GM20000 (cell line): ENCODE results near the gene EGFR.
A peak's percentile ranks its signal among the peaks of the same experiment; 100 is the strongest.

Experiments used
- DNase-seq: peaks from one replicate; pipeline ENCODE4 v3.0.0; 2012; ENCODE audit warnings: low spot score
- CTCF ChIP-seq: IDR thresholded peaks from 2 replicates; pipeline ENCODE4 v1.5.1; 2012; ENCODE audit warnings: mild to moderate bottlenecking, control low read depth; ENCODE audit errors: extremely low read depth, missing control alignments

The EGFR gene

GRCh38 chr7:55134359-55134725 is 115.5 kb downstream of the EGFR start:
- DNase-seq = no peak

GRCh38 chr7:55134786-55135185 is 116.0 kb downstream of the EGFR start:
- TF ChIP-seq CTCF = no peak
- no peak for DNase-seq

More at GRCh38 chr7:55134359-55134725, 115.5 kb downstream of the EGFR start:
- TF ChIP-seq CTCF = no peak

GRCh38 chr7:55135462-55135861 is 116.6 kb downstream of the EGFR start:
- TF ChIP-seq CTCF = no peak
- DNase-seq = no peak

GRCh38 chr7:55138663-55139062 is 119.8 kb downstream of the EGFR start:
- TF ChIP-seq CTCF = no peak
- DNase-seq = no peak

- TF ChIP-seq CTCF = no peak
- DNase-seq = peak; percentile 75
Measured at GRCh38 chr7:55140221-55140940, 121.6 kb downstream of the EGFR start.

- DNase-seq = no peak
- TF ChIP-seq CTCF = no peak
Measured at GRCh38 chr7:55140941-55141278, 122.1 kb downstream of the EGFR start.

- TF ChIP-seq CTCF = no peak
- no peak for DNase-seq
Measured at GRCh38 chr7:55142919-55143600, 124.2 kb downstream of the EGFR start.
